WTC11 (cell line): Measurements from ENCODE around the gene TLE7. TPM values are rescaled to one million over a fixed set of nuclear protein-coding genes. Genes with fewer than 3 reads are reported as not detected.

Experiments used
- ATAC-seq: fragments of 200-7000 bp; cut with Tn5 transposase; 2 replicates; pipeline ENCODE4 v1.10.0; 2021; ENCODE audit warnings: mild to moderate bottlenecking, moderate library complexity
- CTCF ChIA-PET: fragments of 300-600 bp; sonication (Branson Sonifier 250); formaldehyde crosslinking; loops from one replicate; lab custom pipeline; 2021; ENCODE audit warnings: antibody characterized with exemption; lab: Charles Lee
- POLR2A ChIA-PET: fragments of 350-600 bp; sonication (Branson Sonifier 250); formaldehyde crosslinking; loops from one replicate; lab custom pipeline; 2021; ENCODE audit warnings: antibody characterized with exemption; lab: Charles Lee
- DNase-seq: peaks from one replicate; pipeline ENCODE4 v3.0.0; 2021; ENCODE audit warnings: low spot score
- H3K27ac Mint-ChIP-seq: 2 replicates; pipeline ENCODE4 v1.8.0; 2021; ENCODE audit warnings: mixed read lengths
- H3K27me3 Mint-ChIP-seq: 2 replicates; pipeline ENCODE4 v1.8.0; 2021; ENCODE audit warnings: low read depth, mild to moderate bottlenecking, moderate library complexity, mixed read lengths
- H3K36me3 Mint-ChIP-seq: 2 replicates; pipeline ENCODE4 v1.8.0; 2021; ENCODE audit warnings: mixed read lengths
- H3K4me1 Mint-ChIP-seq: 2 replicates; pipeline ENCODE4 v1.8.0; 2022; ENCODE audit warnings: mixed read lengths
- H3K4me3 Mint-ChIP-seq: 2 replicates; pipeline ENCODE4 v1.8.0; 2021; ENCODE audit warnings: mild to moderate bottlenecking, moderate library complexity, mixed read lengths
- H3K9me3 Mint-ChIP-seq: 2 replicates; pipeline ENCODE4 v1.8.0; 2021; ENCODE audit warnings: mixed read lengths
- E2F1 ChIP-seq: sonication (generic); formaldehyde crosslinking; IDR thresholded peaks from 2 replicates; pipeline ENCODE4 v1.8.0; 2022; ENCODE audit warnings: mild to moderate bottlenecking, missing genetic modification reagents
- E2F4 ChIP-seq: sonication (generic); formaldehyde crosslinking; IDR thresholded peaks from 2 replicates; pipeline ENCODE4 v1.8.1; 2022; ENCODE audit warnings: low read depth, mild to moderate bottlenecking, moderate library complexity, missing genetic modification reagents, borderline replicate concordance
- ERG ChIP-seq: fragments of 250-450 bp; sonication (Bioruptor Pico); IDR thresholded peaks from 2 replicates; pipeline ENCODE4 v1.8.0; 2021; ENCODE audit warnings: mild to moderate bottlenecking
- HMGA2 ChIP-seq: fragments of 250-450 bp; sonication (Bioruptor Pico); IDR thresholded peaks from 2 replicates; pipeline ENCODE4 v1.4.0; 2021; ENCODE audit warnings: mild to moderate bottlenecking, moderate library complexity
- HMGXB4 ChIP-seq: sonication (generic); formaldehyde crosslinking; IDR thresholded peaks from 2 replicates; pipeline ENCODE4 v1.8.1; 2023; ENCODE audit warnings: mild to moderate bottlenecking, moderate library complexity, missing genetic modification reagents
- IRF2 ChIP-seq: sonication (generic); formaldehyde crosslinking; IDR thresholded peaks from 2 replicates; pipeline ENCODE4 v1.8.0; 2022; ENCODE audit warnings: low read depth, missing genetic modification reagents, borderline replicate concordance
- JUN ChIP-seq: sonication (generic); formaldehyde crosslinking; IDR thresholded peaks from 2 replicates; pipeline ENCODE4 v1.8.0; 2023; ENCODE audit warnings: mild to moderate bottlenecking, missing genetic modification reagents
- MAX ChIP-seq: sonication (generic); formaldehyde crosslinking; IDR thresholded peaks from 2 replicates; pipeline ENCODE4 v1.8.0; 2022; ENCODE audit warnings: mild to moderate bottlenecking, missing genetic modification reagents
- MXD4 ChIP-seq: fragments of 250-450 bp; sonication (Bioruptor Pico); IDR thresholded peaks from 2 replicates; pipeline ENCODE4 v1.8.0; 2021; ENCODE audit warnings: mild to moderate bottlenecking, moderate library complexity, borderline replicate concordance
- MYBL2 ChIP-seq: sonication (generic); formaldehyde crosslinking; IDR thresholded peaks from 2 replicates; pipeline ENCODE4 v1.8.1; 2023; ENCODE audit warnings: mild to moderate bottlenecking, moderate library complexity, missing genetic modification reagents
- NFE2L1 ChIP-seq: sonication (generic); formaldehyde crosslinking; IDR thresholded peaks from 2 replicates; pipeline ENCODE4 v1.8.1; 2023; ENCODE audit warnings: missing genetic modification reagents
- PRDM15 ChIP-seq: sonication (generic); formaldehyde crosslinking; IDR thresholded peaks from 2 replicates; pipeline ENCODE4 v1.8.0; 2022; ENCODE audit warnings: missing genetic modification reagents
- PRRX2 ChIP-seq: fragments of 250-450 bp; sonication (Bioruptor Pico); IDR thresholded peaks from 2 replicates; pipeline ENCODE4 v1.8.0; 2021; ENCODE audit warnings: mild to moderate bottlenecking
- RELA ChIP-seq: sonication (generic); formaldehyde crosslinking; IDR thresholded peaks from 2 replicates; pipeline ENCODE4 v1.8.1; 2022; ENCODE audit warnings: missing genetic modification reagents, mild to moderate bottlenecking, borderline replicate concordance
- SP1 ChIP-seq: sonication (generic); formaldehyde crosslinking; conservative IDR thresholded peaks from 2 replicates; pipeline ENCODE4 v1.8.1; 2022; ENCODE audit warnings: missing genetic modification reagents
- ZNF138 ChIP-seq: sonication (generic); formaldehyde crosslinking; conservative IDR thresholded peaks from 2 replicates; pipeline ENCODE4 v1.8.1; 2022; ENCODE audit warnings: mild to moderate bottlenecking, moderate library complexity, missing genetic modification reagents
- ZNF232 ChIP-seq: sonication (generic); formaldehyde crosslinking; IDR thresholded peaks from 2 replicates; pipeline ENCODE4 v1.8.0; 2022; ENCODE audit warnings: mild to moderate bottlenecking, missing genetic modification reagents
- ZNF396 ChIP-seq: fragments of 250-450 bp; sonication (Bioruptor Pico); IDR thresholded peaks from 2 replicates; pipeline ENCODE4 v1.8.0; 2021; ENCODE audit warnings: mild to moderate bottlenecking, moderate library complexity, borderline replicate concordance
- total RNA-seq: library from RNA; stranded (reverse); gene quantifications from 3 replicates; pipeline ENCODE4 v1.2.3, GENCODE V29; 2021

Gene TLE7
- total RNA-seq, 1 experiment from 2014 or later = 0.55 TPM

GRCh38 chr16:71430744-71431143, 11.1 kb downstream of the TLE7 start (continued):
- no peak for TF ChIP-seq PRDM15 (CRISPR knock-in tag)
- TF ChIP-seq ZNF232 (CRISPR knock-in tag) = no peak
- no peak for TF ChIP-seq MAX (CRISPR knock-in tag)
- no peak for TF ChIP-seq MYBL2
- TF ChIP-seq HMGXB4 (CRISPR knock-in tag) = no peak
- no peak for TF ChIP-seq SP1 (CRISPR knock-in tag)
- no peak for TF ChIP-seq E2F4

GRCh38 chr16:71429581-71429980, 12.3 kb downstream of the TLE7 start:
- Mint-ChIP-seq H3K4me3 (no peak overlapping the region), H3K27ac (no peak overlapping the region), H3K36me3 (no peaks in the 10 kb centered on the region), H3K9me3 (no peaks in the 10 kb centered on the region), H3K4me1 (peaks cover 16% of the 10 kb centered on the region), H3K27me3 (peaks cover 36% of the 10 kb centered on the region)
- DNase-seq (no peak), ATAC-seq (no peak)
- ChIA-PET POLR2A (interaction anchor here (0.6 to 0.7 kb wide), 3 partner anchors 9 to 97 kb away, joined by 3 to 4 read pairs (median 3); partner anchors contain the start of gene ZNF23), CTCF (interaction anchor here (0.8 to 1.5 kb wide), 6 partner anchors 10 to 70 kb away, joined by 3 to 6 read pairs (median 4); no protein-coding TSS in a partner anchor)
- TF ChIP-seq PRDM15 (CRISPR knock-in tag) (no peak), ZNF396 (CRISPR knock-in tag) (no peak), RELA (CRISPR knock-in tag) (no peak), JUN (CRISPR knock-in tag) (no peak), MXD4 (CRISPR knock-in tag) (no peak), MAX (CRISPR knock-in tag) (no peak), ERG (no peak), HMGA2 (CRISPR knock-in tag) (no peak), NFE2L1 (CRISPR knock-in tag) (no peak), ZNF138 (no peak), E2F4 (no peak), E2F1 (no peak), IRF2 (no peak), PRRX2 (CRISPR knock-in tag) (no peak)
